Fibroblast of villous mesenchyme (primary cell): Measurements from ENCODE around the gene EXOC6. TPM values are rescaled to one million over a fixed set of nuclear protein-coding genes. Genes with fewer than 3 reads are reported as not detected.

Experiments used
- DNase-seq: peaks from one replicate; pipeline ENCODE4 v3.0.0-alpha.2; 2010; ENCODE audit warnings: low read depth
- H3K4me3 ChIP-seq: 2 replicates; pipeline ENCODE4 v1.5.1; 2011; ENCODE audit warnings: low read depth, mild to moderate bottlenecking, low read length
- CTCF ChIP-seq: IDR thresholded peaks from 2 replicates; pipeline ENCODE4 v1.5.1; 2012; ENCODE audit warnings: low read depth, mild to moderate bottlenecking, low read length; ENCODE audit not compliant: insufficient read depth
- total RNA-seq: library from RNA; depleted of rRNA; stranded (reverse); fragments of >200 nt; gene quantifications from 2 replicates; pipeline ENCODE4 v1.2.3, GENCODE V29; 2012

EXOC6 gene
- total RNA-seq, 1 donor: 7.8 TPM

GRCh38 chr10:92851003-92851402, 2.7 kb downstream of the EXOC6 start:
- no peak overlapping the region for H3K4me3 ChIP-seq
- no peak for TF ChIP-seq CTCF
- no peak for DNase-seq

GRCh38 chr10:92855560-92855959, 7.2 kb downstream of the EXOC6 start:
- no peak for DNase-seq
- H3K4me3 ChIP-seq: no peak overlapping the region
- TF ChIP-seq CTCF: no peak

- TF ChIP-seq CTCF: no peak
- no peak overlapping the region for H3K4me3 ChIP-seq
- DNase-seq: no peak
These were observed 9.7 kb downstream of the EXOC6 start for GRCh38 chr10:92857904-92858514.

GRCh38 chr10:92867235-92867634, 18.9 kb downstream of the EXOC6 start:
- DNase-seq: no peak
- TF ChIP-seq CTCF: no peak
- no peak overlapping the region for H3K4me3 ChIP-seq

GRCh38 chr10:92868036-92868435, 19.7 kb downstream of the EXOC6 start:
- H3K4me3 ChIP-seq: no peak overlapping the region
- no peak for TF ChIP-seq CTCF
- DNase-seq: no peak

GRCh38 chr10:92868557-92868956, 20.2 kb downstream of the EXOC6 start:
- TF ChIP-seq CTCF: no peak
- DNase-seq: no peak
- H3K4me3 ChIP-seq: no peak overlapping the region

- no peak for TF ChIP-seq CTCF
- no peak for DNase-seq
- H3K4me3 ChIP-seq: no peak overlapping the region
These were observed 24.7 kb downstream of the EXOC6 start for GRCh38 chr10:92873029-92873428.
